CD4-positive, alpha-beta T cell treated with Interleukin-6 for 4 hours (primary cell): ENCODE measurements around the gene KBTBD12.

Source experiments
- DNase-seq: peaks from one replicate; pipeline ENCODE4 v3.0.0-alpha.2; 2020; ENCODE audit warnings: mixed read lengths

KBTBD12 gene

GRCh38 chr3:128036119-128036518 is 121.1 kb downstream of the KBTBD12 start:
- DNase-seq: no peak
